Heart right ventricle (tissue), 16 donors: ENCODE measurements around the gene ZMIZ1. TPM values are rescaled to one million over a fixed set of nuclear protein-coding genes. Genes with fewer than 3 reads are reported as not detected.
A peak's percentile ranks its signal among the peaks of the same experiment; 100 is the strongest.

Source experiments
- ATAC-seq, 8 donors: fragments of 200-7000 bp; cut with Tn5 transposase; one replicate each; pipeline ENCODE4 v1.9.1; 2020; ENCODE audit warnings: mild to moderate bottlenecking in 8 of 8, moderate library complexity in 8 of 8, moderate number of reproducible peaks in 1 of 8
- DNase-seq, 2 donors: peaks; one replicate each; pipeline ENCODE4 v3.0.0-alpha.2; 2020
- H3K27ac ChIP-seq, 10 donors: fragments of 200-600 bp; sonication (generic) in 2 of 10; one replicate each; pipeline versions ENCODE4 v1.5.0 to v1.8.0; 2020 to 2022; ENCODE audit warnings: mild to moderate bottlenecking in 3 of 10
- H3K27me3 ChIP-seq, 7 donors: fragments of 200-600 bp; one replicate each; pipeline ENCODE4 v1.8.0; 2021 to 2022; ENCODE audit warnings: mild to moderate bottlenecking in 2 of 7
- H3K36me3 ChIP-seq, 9 donors: fragments of 200-600 bp; sonication (generic) in 1 of 9; one replicate each; pipeline versions ENCODE4 v1.5.0 to v1.8.0; 2020 to 2022; ENCODE audit warnings: mild to moderate bottlenecking in 2 of 9
- H3K4me1 ChIP-seq, 9 donors: fragments of 200-600 bp; sonication (generic) in 1 of 9; one replicate each; pipeline versions ENCODE4 v1.5.0 to v1.8.0; 2020 to 2022; ENCODE audit warnings: mild to moderate bottlenecking in 4 of 9
- H3K4me3 ChIP-seq, 10 donors: fragments of 200-600 bp; sonication (generic) in 2 of 10; one replicate each; pipeline versions ENCODE4 v1.5.0 to v1.8.0; 2020 to 2022; ENCODE audit warnings: mild to moderate bottlenecking in 7 of 10, moderate library complexity in 2 of 10
- H3K9me3 ChIP-seq, 11 donors: fragments of 200-600 bp in 10 of 11; sonication (generic) in 2 of 11; one replicate each; pipeline versions ENCODE4 v1.5.0 to v1.8.0; 2013 to 2022; ENCODE audit warnings: mild to moderate bottlenecking in 2 of 11, control low read depth in 1 of 11, moderate library complexity in 1 of 11
- CTCF ChIP-seq, 9 donors: fragments of 200-600 bp; sonication (generic) in 2 of 9; IDR thresholded peaks; one replicate each; pipeline versions ENCODE4 v1.5.0 to v1.8.0; 2021 to 2022; ENCODE audit warnings: antibody characterized with exemption in 9 of 9, mild to moderate bottlenecking in 5 of 9, moderate library complexity in 1 of 9
- WGBS, 2 donors: extraction: QIAGEN DNeasy Blood & Tissue Kit; methylation state at CpG; one replicate each; pipeline ENCODE4 v1.1.7; 2013; ENCODE audit warnings: inconsistent platforms in 1 of 2; 5-methylcytosine and 5-hydroxymethylcytosine counted together
- intact Hi-C, 10 donors: fragments of 100-400 bp; cut with DNase I; formaldehyde crosslinking; loops; one replicate each; pipeline versions ENCODE4 v1.11.1 to v1.14.2; 2022
- polyA plus RNA-seq, 2 donors: library from polyadenylated mRNA; stranded (reverse); fragments of 200-250 nt; gene quantifications; one replicate each; pipeline ENCODE4 v1.2.3, GENCODE V29; 2013
- total RNA-seq, 10 donors: library from RNA; stranded (reverse); fragmentation: NEBNext Ultra II Directional in 3 of 10; extraction: Animal tissue kit (Norgen Biotek cat#: 25700) in 3 of 10; gene quantifications; one replicate each; pipeline versions ENCODE4 v1.2.1 to v1.2.4, GENCODE V29; 2021 to 2023
- donor health status: Arrhythmogenic right ventricular cardiomyopathy.
- donor health status: ischemic (EF 13 %, LVEDD 7.1; RV severe dilation, severe dysfunction).
- donor health status: healthy with polysubstance abuse.
- donor health status: DM: no; HTN: yes; CAD: no.
- donor health status: DM: no; HTN: no; CAD: no.
- donor health status: ischemic (EF 25% LVEDD 6.9; RV normal size, moderate dysfunction).
- donor health status: ischemic (EF 25% LVEDD 5.7; RV mildly dilated, moderate dysfunction).
- donor health status: healthy.
- donor health status: DM: yes; HTN: yes; CAD: no.
- donor health status: Ischemic cardiomyopathy.
- donor health status: ischemic (EF 35%, LVEDD 5.7; RV mildly dilated, moderate dysfunction).
- donor health status: nonischemic (EF 11% LVEDD 7.7; RV severe dilation, severe dysfunction).
- donor health status: DM: yes; HTN: yes; CAD: no.
- donor health status: PGD.
- donor health status: ischemic (EF 29% LVEDD 5.4; RV normal size, mild dysfunction).
- donor health status: nonischemic (EF 23%, LVEDD 6.1; RV moderate dilation, normal function).

The ZMIZ1 gene
- total and polyA plus RNA-seq, 12 donors = 24.2 to 61.5 (median 49.8) TPM

DNA sequence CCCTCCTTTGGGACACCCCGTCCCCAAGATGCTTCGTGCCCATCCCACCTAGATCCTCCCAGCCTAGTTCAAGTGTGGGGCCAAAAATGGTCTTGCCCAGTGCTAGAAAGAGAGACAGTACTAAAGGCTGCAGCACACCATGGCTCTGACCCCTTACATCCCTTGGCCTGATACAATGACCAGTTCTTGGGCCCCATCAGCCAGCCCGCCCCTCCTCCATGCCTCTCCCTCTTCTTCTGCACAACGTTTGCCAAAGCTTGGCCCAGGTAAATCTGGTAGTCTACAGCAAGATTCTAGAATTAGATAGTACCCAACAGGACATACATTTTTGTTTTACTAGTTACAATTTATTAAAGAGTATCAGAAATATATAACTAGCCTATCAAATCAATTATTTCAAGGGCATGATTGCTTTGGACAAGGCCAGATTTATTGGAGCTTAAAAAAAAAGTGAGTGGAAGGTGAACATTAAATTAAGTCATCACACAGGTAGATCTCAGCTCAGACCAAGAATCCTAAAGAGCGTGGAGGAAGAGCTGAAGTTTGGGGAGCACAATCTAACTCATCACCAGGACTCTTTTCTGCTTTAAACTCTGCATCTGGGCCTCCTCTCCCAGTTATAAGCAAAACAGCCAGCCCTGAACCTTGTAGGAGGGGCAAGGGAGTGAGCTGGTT lies 69.8 kb downstream of the ZMIZ1 start:
- Histone ChIP-seq H3K36me3 (peaks cover 0 to 39% (median 12%) of the 10 kb centered on the region in 9 donors), H3K4me1 (peaks cover 82 to 100% (median 100%) of the 10 kb centered on the region in 9 donors), H3K27me3 (no peaks in the 10 kb centered on the region), H3K4me3 (peak overlapping the region in 1 of 10 donors; percentile 3), H3K27ac (peak overlapping the region; percentile 73 to 97 (median 92)), H3K9me3 (no peaks in the 10 kb centered on the region)
- intact Hi-C loops = loop anchor here in 6 of 10 donors (5.0 to 10.0 kb wide), 3 partner anchors 56 to 66 kb away; no protein-coding TSS in a partner anchor
- TF ChIP-seq CTCF (IDR thresholded peaks at IDR 0.05) = no peak
- ATAC-seq (no peak), DNase-seq (no peak)
- 71 to 84% methylated on average over 5 of the region's 5 CpGs for WGBS, 2 donors

DNA sequence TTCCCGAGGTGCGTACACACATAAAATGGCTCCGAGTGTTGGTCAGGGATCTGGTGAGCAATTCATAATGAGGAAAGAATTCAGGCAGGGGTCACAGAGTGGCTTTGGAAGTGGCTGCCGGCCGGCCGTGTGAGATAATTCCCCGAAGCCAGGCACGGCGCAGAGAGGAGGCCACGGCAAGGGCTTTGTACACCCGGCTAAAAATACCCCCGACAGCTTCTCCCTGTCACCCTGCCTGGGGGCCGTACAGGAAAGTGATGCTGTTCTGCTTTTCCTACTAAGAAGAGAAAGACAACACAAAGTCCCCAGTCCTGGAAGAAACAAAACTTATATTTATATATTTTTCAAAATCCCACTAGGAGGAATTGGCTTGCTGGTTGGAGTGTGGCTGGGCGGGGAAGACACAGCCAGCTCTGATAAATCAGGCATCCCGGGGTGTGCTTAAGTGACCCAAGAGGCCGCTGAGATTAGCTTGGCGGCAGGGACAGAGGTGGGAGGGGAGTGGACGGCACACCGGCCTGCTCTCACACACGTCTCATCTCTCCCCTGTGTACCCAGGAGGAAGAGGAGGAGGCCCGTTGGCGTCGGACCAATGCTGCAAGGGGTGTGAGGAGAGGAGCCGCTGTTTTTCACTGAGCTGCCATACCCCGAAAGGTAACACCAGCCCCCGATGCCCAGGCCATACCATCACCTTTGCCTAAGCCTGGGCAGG lies 70.5 kb downstream of the ZMIZ1 start:
- intact Hi-C loops = loop anchor here in 6 of 10 donors (5.0 to 10.0 kb wide), 3 partner anchors 57 to 67 kb away; no protein-coding TSS in a partner anchor
- DNase-seq (peak; percentile 75 to 82), ATAC-seq (peak; percentile 73 to 87 (median 79))
- H3K27ac ChIP-seq = peak overlapping the region; percentile 73 to 97 (median 92)
- peak overlapping the region in 1 of 10 donors; percentile 3 for H3K4me3 ChIP-seq
- H3K36me3 ChIP-seq = peaks cover 0 to 46% (median 16%) of the 10 kb centered on the region in 9 donors
- no peak for TF ChIP-seq CTCF (IDR thresholded peaks at IDR 0.05)
- no peaks in the 10 kb centered on the region for H3K9me3 ChIP-seq
- no peaks in the 10 kb centered on the region for H3K27me3 ChIP-seq
- WGBS, 2 donors = 5 to 12% methylated on average over 26 of the region's 26 CpGs
- H3K4me1 ChIP-seq = peaks cover 83 to 100% (median 100%) of the 10 kb centered on the region in 9 donors

GRCh38 chr10:79140085-79140793 lies 71.5 kb downstream of the ZMIZ1 start:
- no peak for ATAC-seq
- no peaks in the 10 kb centered on the region for H3K27me3 ChIP-seq
- no peaks in the 10 kb centered on the region for H3K9me3 ChIP-seq
- intact Hi-C loops = loop anchor here in 2 of 10 donors (5.0 kb wide), 2 partner anchors 58 to 68 kb away; no protein-coding TSS in a partner anchor
- H3K36me3 ChIP-seq = peaks cover 0 to 49% (median 19%) of the 10 kb centered on the region in 9 donors
- no peak for TF ChIP-seq CTCF (IDR thresholded peaks at IDR 0.05)
- WGBS, 2 donors = 80 to 89% methylated on average over 7 of the region's 7 CpGs
- DNase-seq = no peak
- H3K27ac ChIP-seq = peak overlapping the region; percentile 73 to 97 (median 92)
- peaks cover 82 to 100% (median 100%) of the 10 kb centered on the region in 9 donors for H3K4me1 ChIP-seq
- no peak overlapping the region for H3K4me3 ChIP-seq

- ATAC-seq (no peak), DNase-seq (no peak)
- Histone ChIP-seq H3K4me3 (no peak overlapping the region), H3K4me1 (peaks cover 82 to 100% (median 100%) of the 10 kb centered on the region in 9 donors), H3K27me3 (no peaks in the 10 kb centered on the region), H3K27ac (peak overlapping the region in 8 of 10 donors; percentile 43 to 97 (median 92)), H3K9me3 (no peaks in the 10 kb centered on the region), H3K36me3 (peaks cover 0 to 49% (median 19%) of the 10 kb centered on the region in 9 donors)
- TF ChIP-seq CTCF (IDR thresholded peaks at IDR 0.05) = no peak
- intact Hi-C loops = loop anchor here in 2 of 10 donors (5.0 kb wide), 2 partner anchors 59 to 69 kb away; no protein-coding TSS in a partner anchor
- WGBS, 2 donors = 75 to 79% methylated on average over 15 of the region's 15 CpGs
These were observed 72.1 kb downstream of the ZMIZ1 start for GRCh38 chr10:79140855-79141254.
